Right atrium auricular region (tissue), 2 donors: ENCODE data around the gene POLR2A. TPM values are rescaled to one million over a fixed set of nuclear protein-coding genes. Genes with fewer than 3 reads are reported as not detected.
"Not testable (repeated sequence)": the region's sequence is repeated elsewhere in the genome, so short reads cannot be mapped to it uniquely, and the experiment has no call there.

Experiments
- DNase-seq: peaks from one replicate; pipeline ENCODE4 v3.0.0-alpha.2; 2019; ENCODE audit warnings: low spot score
- H3K27ac ChIP-seq, 2 donors: fragments of 200-600 bp; sonication (generic); 1 replicate in 1 of 2; 2 replicates in 1 of 2; pipeline ENCODE4 v1.5.1; 2016 to 2019
- H3K27me3 ChIP-seq, 2 donors: fragments of 200-600 bp; sonication (generic); one replicate each; pipeline versions ENCODE4 v1.5.1 to v1.6.0; 2017 to 2019
- H3K36me3 ChIP-seq: fragments of 200-600 bp; sonication (generic); one replicate; pipeline ENCODE4 v1.5.1; 2016
- H3K4me1 ChIP-seq, 2 donors: fragments of 200-600 bp; sonication (generic); one replicate each; pipeline versions ENCODE4 v1.5.1 to v1.6.0; 2017 to 2019
- H3K4me3 ChIP-seq, 2 donors: fragments of 200-600 bp; sonication (generic); 1 replicate in 1 of 2; 2 replicates in 1 of 2; pipeline ENCODE4 v1.5.1; 2017 to 2019; ENCODE audit warnings: mild to moderate bottlenecking in 1 of 2, moderate library complexity in 1 of 2
- H3K9me3 ChIP-seq, 2 donors: fragments of 200-600 bp; sonication (generic); one replicate each; pipeline ENCODE4 v1.5.1; 2019
- CTCF ChIP-seq, 2 donors: fragments of 200-600 bp; sonication (generic); IDR thresholded peaks; one replicate each; pipeline ENCODE4 v1.5.1; 2019; ENCODE audit warnings: antibody characterized with exemption in 2 of 2
- total RNA-seq, 2 donors: library from RNA; depleted of rRNA; stranded (reverse); fragments of >200 nt; gene quantifications; one replicate each; pipeline ENCODE4 v1.1.0, GENCODE V29; 2016

The POLR2A gene
- total RNA-seq, 2 donors from 2014 or later = 28.4 to 41.2 TPM

GRCh38 chr17:7468290-7468689 is 15.9 kb upstream of the POLR2A start:
- TF ChIP-seq CTCF (IDR thresholded peaks at IDR 0.05) = no peak
- H3K4me1 ChIP-seq = peaks cover 0 to 60% of the 10 kb centered on the region in 2 donors

GRCh38 chr17:7468804-7469389 is 15.3 kb upstream of the POLR2A start:
- Histone ChIP-seq H3K36me3 (peaks cover 22% of the 10 kb centered on the region), H3K4me3 (no peak overlapping the region), H3K9me3 (no peaks in the 10 kb centered on the region), H3K4me1 (peaks cover 0 to 60% of the 10 kb centered on the region in 2 donors), H3K27ac (peak overlapping the region in 1 of 2 donors; percentile 11), H3K27me3 (no peaks in the 10 kb centered on the region)
- no peak for TF ChIP-seq CTCF (IDR thresholded peaks at IDR 0.05)
- DNase-seq = no peak

More at GRCh38 chr17:7468290-7468689, 15.9 kb upstream of the POLR2A start:
- DNase-seq = no peak
- Histone ChIP-seq H3K9me3 (no peaks in the 10 kb centered on the region), H3K27ac (peak overlapping the region in 1 of 2 donors; percentile 11), H3K27me3 (no peaks in the 10 kb centered on the region), H3K4me3 (no peak overlapping the region), H3K36me3 (peaks cover 28% of the 10 kb centered on the region)

- H3K36me3 ChIP-seq = peaks cover 20% of the 10 kb centered on the region
- H3K27me3 ChIP-seq, H3K4me3 ChIP-seq, H3K9me3 ChIP-seq, DNase-seq, H3K27ac ChIP-seq: not testable (repeated sequence)
- peaks cover 0 to 66% of the 10 kb centered on the region in 2 donors for H3K4me1 ChIP-seq
Measured at GRCh38 chr17:7469843-7470242, 14.3 kb upstream of the POLR2A start.

- H3K27me3 ChIP-seq, H3K27ac ChIP-seq, H3K4me3 ChIP-seq, H3K9me3 ChIP-seq, DNase-seq: not testable (repeated sequence)
- H3K4me1 ChIP-seq = peaks cover 0 to 73% of the 10 kb centered on the region in 2 donors
- peaks cover 18% of the 10 kb centered on the region for H3K36me3 ChIP-seq
Measured at GRCh38 chr17:7470457-7470973, 13.7 kb upstream of the POLR2A start.

- Histone ChIP-seq H3K27me3 (no peaks in the 10 kb centered on the region), H3K36me3 (peaks cover 6% of the 10 kb centered on the region), H3K4me1 (peaks cover 0 to 73% of the 10 kb centered on the region in 2 donors), H3K9me3 (no peaks in the 10 kb centered on the region), H3K27ac (peak overlapping the region in 1 of 2 donors; percentile 5), H3K4me3 (no peak overlapping the region)
- DNase-seq = no peak
- TF ChIP-seq CTCF (IDR thresholded peaks at IDR 0.05) = no peak
Measured at GRCh38 chr17:7471729-7472128, 12.4 kb upstream of the POLR2A start.

- Histone ChIP-seq H3K27ac (peak overlapping the region; percentile 100), H3K4me1 (peaks cover 0 to 66% of the 10 kb centered on the region in 2 donors)
- H3K27me3 ChIP-seq = not testable (repeated sequence)
Measured at GRCh38 chr17:7474767-7475166, 9.4 kb upstream of the POLR2A start.

GRCh38 chr17:7475764-7476422 is 8.3 kb upstream of the POLR2A start:
- Histone ChIP-seq H3K4me3 (no peak overlapping the region), H3K27me3 (no peaks in the 10 kb centered on the region), H3K9me3 (no peaks in the 10 kb centered on the region), H3K36me3 (no peaks in the 10 kb centered on the region), H3K4me1 (peaks cover 0 to 66% of the 10 kb centered on the region in 2 donors), H3K27ac (peak overlapping the region; percentile 100)
- no peak for TF ChIP-seq CTCF (IDR thresholded peaks at IDR 0.05)
- peak; percentile 90 for DNase-seq

More at GRCh38 chr17:7474767-7475166, 9.4 kb upstream of the POLR2A start:
- H3K4me3 ChIP-seq, DNase-seq, H3K9me3 ChIP-seq, H3K36me3 ChIP-seq: not testable (repeated sequence)
